ENCODE measurements around the gene CAPN13.

Gene CAPN13

DNA sequence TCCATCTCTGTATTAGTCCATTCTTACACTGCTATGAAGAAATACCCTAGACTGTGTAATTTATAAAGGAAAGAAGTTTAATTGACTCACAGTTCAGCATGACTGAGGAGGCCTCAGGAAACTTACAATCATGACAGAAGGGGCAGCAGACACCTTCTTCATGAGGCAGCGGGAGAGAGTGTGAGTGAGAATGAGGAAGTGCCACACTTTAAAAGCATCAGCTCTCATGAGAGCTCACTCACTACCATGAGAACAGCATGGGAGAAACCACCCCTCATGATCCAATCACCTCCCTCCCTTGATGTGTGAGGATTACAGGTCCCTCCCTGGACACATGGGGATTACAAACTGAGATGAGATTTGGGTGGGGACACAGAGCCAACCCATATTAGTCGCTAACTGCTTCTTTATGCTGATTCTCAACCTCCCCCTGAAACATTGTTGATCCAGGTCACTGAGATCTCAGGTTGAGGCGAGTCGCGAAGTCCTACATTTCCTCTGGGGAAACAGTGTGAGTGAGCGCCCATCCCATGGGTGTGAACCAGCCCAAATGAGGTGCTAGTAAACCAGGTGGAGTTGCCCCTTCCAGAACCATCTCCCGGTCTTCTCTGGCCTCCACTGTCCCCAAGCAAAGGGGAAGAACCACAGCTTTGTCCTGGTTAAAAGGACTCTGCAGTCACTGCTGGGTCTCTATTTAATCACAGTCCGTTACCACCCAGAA, 123.8 kb downstream of the CAPN13 start:
- no peak for DNase-seq (ENCODE audit: low read depth)

DNA sequence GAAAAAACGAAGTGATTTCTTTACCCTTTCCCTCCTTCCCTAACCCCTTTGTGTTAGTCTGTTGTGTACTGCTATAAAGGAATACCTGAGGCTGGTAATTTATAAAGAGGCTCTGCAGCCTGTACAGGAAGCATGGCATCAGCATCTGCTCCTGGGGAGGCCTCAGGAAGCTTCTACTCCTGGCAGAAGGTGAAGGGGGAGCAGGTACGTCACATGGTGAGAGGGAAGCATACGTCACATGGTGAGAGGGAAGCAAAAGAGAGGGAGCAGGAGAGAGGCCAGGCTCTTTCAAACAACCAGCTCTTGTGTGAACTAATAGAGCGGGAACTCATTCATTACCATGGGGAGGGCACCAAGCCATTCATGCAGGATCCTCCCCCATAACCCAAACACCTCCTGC, 126.2 kb downstream of the CAPN13 start:
- no peak for DNase-seq (ENCODE audit: low read depth)

DNA sequence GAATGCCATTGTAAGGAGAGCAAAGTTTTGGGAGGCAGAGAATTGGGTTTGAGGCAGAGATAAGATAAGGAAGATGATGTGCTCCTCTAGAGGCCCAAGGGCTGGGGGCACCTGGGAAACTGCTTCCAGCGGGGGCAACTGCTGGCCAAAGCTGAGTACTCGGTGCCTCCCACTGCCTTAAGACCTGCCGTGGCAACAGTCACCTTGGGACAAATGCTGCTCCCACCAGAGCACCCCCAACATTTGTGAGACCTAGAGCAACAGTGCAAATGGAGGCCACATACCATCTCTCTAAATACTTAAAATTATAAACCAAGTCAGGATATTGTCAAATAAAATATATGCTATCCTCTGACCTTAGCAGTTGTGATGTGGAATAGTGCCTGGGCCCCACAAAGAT, 127.1 kb downstream of the CAPN13 start:
- no peak for DNase-seq (ENCODE audit: low read depth)

DNA sequence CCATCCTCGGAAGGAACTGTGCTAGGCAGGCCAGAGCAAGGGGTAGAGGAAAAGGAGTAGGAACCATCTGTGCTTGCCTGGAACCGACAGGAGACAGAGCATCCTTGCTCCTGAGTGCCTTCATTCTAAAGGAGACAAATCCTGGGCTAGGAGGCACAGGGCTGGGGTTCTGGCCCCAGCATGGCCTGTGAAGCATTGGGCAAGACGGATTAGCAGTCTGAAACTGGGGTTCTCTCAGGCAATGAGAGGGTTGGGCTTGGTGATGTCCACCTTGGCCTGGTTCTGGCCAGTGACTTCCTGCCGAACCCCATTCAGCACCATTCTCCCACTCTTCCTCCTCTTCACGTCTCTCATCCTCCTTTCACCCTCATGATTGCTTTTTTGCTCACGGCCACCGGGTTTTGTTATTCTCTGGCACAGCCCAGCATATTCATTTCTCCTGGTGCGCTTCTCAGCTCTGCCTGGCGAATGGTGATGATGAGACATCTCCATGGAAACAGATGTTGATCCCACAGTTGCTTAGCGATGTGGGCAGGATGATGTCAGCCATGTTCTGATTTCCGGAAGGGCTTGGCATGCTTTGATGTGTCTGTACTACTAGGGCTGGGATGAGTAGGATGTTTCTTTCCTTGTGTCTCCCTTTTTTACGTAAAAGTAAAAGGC, 127.7 kb downstream of the CAPN13 start:
- DNase-seq (ENCODE audit: low read depth), result no peak

DNA sequence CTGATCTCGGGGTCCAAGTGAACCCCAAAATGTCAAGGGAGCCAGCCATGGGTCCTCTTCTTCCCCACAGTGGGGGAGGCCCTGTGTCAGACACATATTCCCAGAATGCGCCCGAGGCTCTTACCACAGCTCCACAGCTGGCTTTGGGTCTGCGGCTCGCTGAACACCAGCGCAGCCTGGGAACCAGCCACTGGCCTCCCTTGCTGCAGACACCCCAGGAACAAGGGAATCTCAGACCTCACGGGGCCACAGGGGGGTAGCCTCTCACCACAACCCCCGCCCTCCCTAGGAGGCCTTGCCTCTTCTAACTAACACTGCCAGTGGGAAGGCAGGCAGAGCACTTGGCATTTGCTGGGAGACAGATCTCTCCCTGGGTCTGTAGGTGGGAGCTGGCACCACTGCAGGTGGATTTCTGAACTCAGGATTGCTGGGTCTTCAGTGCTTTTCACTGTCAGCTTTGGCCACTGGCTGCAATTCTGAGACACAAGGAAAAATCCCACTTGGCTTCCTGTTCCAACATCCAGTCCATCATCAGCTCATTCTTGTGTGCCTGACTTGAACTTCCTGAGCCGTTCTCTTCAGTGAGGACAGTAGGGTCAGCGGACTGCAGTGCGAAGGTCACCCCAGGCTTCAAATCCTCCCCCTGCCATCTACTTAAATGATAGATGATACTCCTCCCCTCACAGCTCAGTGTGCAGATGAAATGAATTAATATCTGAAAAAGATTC, 128.7 kb downstream of the CAPN13 start:
- DNase-seq (ENCODE audit: low read depth), result no peak

DNA sequence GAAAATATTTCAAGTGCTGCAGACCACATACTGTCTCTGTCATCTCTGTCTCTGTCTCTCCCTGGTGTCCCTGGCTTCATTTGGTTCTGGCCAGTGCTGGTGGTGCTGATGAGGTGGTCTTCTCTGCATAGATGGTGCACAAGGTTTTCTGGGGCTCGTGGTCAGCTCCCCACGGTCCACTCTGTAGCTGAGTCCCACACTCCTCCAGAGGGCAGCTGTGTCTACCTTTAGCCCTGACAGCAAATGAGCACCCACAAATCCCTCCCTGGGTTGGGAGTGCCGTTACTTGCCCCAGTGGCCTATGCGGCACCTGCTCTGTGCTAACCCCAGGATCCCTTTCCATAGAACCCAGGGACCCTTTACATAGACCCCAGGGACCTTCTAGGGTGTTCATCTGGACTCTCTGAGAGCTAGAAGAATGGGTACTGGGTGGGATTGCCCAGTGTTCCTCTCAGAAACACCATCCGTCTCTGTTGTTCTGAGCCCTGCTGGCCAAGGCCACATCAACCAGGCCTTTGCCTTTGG, 129.3 kb downstream of the CAPN13 start:
- no peak for DNase-seq (ENCODE audit: low read depth)

DNA sequence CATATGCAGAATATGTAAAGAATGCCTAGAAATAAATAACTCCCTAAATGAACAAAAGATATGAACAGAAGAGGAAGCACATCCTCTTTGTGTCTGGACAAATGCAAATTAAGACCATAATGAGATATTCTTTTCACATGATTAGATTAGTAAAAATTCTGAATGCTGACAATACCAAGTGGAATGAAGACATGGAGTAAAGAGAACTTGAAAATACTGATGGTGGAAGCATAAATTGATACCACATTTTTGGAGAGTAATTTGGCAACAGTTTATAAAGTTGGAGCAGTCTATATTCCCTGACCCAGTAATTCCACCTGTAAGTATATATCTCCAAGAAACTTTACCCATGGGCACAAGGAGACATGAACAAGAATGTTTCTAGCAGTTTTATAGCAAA, 130.0 kb downstream of the CAPN13 start:
- DNase-seq (ENCODE audit: low read depth), result no peak

DNA sequence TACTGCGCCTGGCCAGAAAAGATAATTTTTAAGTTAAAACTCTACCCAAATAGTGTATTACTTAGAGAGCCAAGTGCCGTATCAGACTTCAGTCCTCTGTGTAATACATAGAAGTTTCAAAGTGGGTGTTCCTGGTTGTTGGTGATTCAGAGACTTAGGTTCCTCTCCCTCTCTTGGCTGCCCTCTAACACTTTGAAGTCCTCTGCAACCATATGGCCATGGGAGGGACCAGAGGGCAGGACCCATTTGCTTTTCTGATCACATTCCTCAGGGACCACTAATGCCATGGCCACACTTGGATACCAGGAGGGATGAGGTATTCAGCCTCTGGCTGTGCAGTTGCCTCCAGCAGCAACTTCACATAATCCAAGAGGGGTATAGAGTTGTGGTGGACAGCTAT, 131.5 kb downstream of the CAPN13 start:
- no peak for DNase-seq (ENCODE audit: low read depth)

DNA sequence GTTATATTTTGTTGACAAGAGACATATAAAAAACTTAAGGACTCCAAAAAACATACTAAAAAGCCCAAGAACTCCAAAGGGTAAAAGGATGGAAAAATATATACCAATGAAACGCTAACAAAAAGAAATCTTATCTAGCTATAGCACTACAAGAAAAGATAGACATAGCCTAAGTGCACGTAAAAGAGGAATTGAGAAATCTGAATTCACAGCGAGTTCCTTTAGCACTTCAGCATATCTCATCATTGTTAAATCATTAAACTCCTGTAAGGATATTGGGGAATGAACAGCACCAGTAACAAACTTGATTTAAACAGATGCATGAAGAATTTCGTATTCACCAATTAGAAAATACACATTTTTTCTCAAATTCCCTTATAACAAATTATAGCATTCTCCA, 134.1 kb downstream of the CAPN13 start:
- no peak for DNase-seq (ENCODE audit: low read depth)
